Bone marrow (tissue), 2 donors: Measurements from ENCODE around the gene LIPC.
A peak's percentile ranks its signal among the peaks of the same experiment; 100 is the strongest.

Experiments
- DNase-seq, 2 donors: peaks; one replicate each; lab custom pipeline; 2025; lab: John Stamatoyannopoulos, UW

LIPC gene

DNA sequence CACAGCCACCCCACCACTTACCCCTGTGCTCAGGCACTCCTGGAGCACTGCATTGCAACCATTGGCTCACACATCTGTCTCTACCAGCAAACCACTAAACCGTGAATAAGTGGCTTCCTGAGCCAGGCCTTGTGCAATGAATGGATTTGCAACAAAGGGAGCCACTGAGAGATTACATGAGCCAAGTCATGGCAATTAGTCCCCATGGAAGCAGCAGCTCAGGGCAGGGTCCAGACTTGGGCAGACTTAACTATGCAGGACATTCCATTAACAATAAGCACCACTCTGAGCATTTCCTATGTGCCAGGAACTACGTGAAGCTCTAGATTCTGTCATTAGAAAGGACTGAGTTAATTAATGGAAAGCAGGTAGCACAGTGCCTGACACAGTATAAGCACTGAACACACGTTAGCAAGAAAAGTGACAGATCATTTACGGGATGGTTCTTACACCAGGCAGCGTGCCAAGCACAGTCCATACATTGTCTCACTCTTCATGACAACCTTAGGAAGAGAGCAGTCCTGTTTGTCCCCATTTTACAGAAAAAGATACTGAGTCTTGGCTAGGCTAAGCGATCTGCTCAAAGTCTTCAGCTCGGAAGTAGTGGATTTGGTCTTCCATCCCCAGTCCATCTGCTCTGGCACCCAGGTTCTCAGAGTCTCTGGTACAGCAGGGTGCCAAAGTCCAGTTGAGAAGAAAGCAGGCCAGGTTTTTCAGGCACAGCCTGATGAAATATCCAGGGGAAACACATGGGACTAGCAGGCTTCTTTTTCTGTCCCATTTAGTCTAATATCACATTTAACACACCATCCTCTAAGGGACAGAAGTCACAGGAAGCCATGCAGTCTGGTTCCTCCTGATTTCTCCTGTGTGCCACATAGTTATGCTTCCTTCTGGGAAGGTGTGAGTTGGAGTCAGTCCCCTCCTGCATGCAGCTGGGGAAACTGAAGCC lies 44.1 kb downstream of the LIPC start:
- DNase-seq = no peak

DNA sequence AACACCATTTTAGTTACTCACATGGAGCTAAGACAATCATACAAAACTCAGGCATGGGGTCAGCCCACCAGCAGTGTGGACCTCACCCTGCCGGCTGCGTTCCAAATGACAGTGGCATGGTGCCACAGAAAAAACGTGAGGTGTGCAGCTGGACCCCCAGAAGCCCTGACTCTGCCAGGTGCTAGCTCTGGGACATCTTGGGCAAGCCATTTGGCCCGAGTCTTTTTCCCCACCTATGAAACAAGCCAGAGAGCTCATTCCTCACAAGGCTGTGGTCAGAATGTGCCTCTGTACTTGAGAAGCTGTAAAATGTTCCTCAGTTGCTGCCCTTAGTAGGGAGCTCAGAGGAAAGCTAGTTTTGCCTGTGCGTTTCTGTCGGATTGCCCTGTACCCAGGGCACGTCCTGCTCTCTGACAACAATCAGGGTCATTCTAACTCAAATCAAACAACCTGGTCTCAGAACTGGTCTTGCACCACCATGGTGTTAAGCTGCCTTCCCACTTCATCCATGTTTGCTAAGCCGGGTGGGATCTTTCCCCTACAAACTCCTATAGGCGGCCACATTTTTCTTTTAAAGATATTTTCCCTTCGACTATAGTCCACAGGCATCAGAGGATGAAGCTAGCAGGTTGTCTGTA lies 44.9 kb downstream of the LIPC start:
- DNase-seq = no peak

DNA sequence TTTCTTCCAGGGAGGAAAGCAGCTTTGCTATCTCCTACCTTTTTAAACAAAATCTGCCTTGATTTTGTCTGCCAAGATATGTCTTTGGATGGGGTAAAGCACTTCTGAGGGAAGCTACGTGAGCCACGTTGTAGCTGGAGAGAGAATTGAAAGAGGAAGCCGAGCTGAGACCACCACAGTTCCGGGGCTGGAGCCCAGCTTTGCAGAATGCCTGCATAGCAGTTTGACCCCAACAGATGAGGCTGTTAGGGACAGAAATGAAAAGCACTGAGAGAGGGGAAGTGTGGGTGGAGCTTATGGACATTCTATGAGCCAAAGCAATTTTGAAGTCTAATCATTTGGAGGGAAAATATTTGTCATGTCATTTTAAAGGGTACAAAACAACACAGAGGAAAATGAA lies 45.4 kb downstream of the LIPC start:
- DNase-seq = peak in 1 of 2 donors; percentile 62

GRCh38 chr15:58478035-58478434 lies 46.2 kb downstream of the LIPC start:
- DNase-seq = no peak

DNA sequence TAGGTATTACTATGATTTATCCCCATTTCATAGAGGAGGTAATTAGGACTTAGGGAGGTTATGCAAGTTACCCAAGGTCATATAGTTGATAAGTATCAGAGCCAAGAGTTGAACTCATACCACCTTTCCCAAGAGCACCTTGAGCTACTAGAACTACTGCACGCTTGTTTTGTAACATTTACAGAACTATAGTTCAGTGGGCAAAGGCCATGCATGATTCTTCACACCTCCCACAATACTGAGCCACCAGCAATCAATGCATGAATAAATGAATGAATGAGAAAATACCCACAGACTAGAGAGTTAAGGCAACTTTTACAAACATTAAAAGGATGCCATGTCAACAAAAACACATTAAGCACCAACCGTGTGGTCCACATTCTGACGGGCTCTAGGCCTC lies 46.8 kb downstream of the LIPC start:
- no peak for DNase-seq

DNA sequence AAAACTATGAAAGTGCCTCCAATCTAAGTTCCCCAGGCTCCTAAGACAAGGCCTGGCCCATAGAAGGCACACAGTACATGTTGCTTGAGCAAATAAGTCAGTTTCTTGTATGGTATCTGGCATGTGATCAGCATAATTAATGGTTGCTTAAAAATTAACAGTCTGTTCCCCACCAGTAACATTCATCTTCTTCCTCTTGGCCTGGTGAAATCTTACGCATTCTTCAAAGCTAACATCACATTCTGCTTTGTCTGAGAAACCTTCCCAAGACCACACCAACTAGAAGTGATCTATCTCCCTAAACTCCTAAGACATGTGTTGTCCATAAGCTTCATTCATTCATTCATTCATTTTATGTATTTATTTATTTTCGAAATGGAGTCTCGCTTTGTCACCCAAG lies 48.1 kb downstream of the LIPC start:
- no peak for DNase-seq

GRCh38 chr15:58483376-58483775 lies 51.6 kb downstream of the LIPC start:
- peak in 1 of 2 donors; percentile 5 for DNase-seq

- peak in 1 of 2 donors; percentile 96 for DNase-seq
Observed at GRCh38 chr15:58484791-58485600, 53.2 kb downstream of the LIPC start.

DNA sequence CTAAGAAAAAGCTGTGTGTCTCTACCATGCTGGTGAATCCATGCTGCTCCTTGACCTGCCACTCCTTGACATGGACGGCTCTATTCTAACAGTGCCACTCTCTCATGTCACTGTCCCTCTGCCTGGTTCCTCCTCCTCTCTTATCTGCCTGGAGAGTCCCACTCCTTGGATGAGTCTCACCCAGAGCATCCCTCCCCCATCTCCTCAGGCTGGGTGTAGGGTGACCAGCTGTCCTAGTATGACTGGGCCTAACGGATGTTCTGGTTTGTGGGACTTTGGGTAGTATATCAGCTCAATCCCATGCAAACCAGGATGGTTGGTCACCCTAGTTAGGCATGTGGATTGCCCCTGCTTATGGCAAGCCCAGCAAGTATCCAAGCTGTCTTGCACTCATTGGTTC lies 54.3 kb downstream of the LIPC start:
- DNase-seq = no peak

DNA sequence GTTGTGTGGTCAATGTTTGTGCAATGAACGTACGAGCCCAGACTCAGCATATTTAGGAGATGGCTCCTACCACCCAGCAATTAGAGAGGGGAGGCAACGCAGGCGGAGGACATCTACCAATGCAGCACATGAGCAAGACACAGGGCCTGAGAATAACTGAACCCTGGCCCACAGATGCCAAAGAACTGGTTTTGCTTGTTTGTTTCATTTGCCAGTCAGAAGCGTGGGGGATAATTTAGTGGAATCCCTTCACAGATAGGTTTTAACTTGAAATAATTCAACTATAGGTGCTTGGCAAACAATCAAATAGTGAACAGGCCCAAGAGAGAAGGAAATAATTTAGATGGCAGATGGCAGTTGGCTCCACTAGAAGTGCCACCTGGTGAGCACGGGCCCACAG lies 54.8 kb downstream of the LIPC start:
- DNase-seq = no peak

- DNase-seq = no peak
Observed at GRCh38 chr15:58487041-58487723, 55.4 kb downstream of the LIPC start.

GRCh38 chr15:58487724-58488120 lies 55.9 kb downstream of the LIPC start:
- no peak for DNase-seq

GRCh38 chr15:58489289-58490085 lies 57.7 kb downstream of the LIPC start:
- no peak for DNase-seq

DNA sequence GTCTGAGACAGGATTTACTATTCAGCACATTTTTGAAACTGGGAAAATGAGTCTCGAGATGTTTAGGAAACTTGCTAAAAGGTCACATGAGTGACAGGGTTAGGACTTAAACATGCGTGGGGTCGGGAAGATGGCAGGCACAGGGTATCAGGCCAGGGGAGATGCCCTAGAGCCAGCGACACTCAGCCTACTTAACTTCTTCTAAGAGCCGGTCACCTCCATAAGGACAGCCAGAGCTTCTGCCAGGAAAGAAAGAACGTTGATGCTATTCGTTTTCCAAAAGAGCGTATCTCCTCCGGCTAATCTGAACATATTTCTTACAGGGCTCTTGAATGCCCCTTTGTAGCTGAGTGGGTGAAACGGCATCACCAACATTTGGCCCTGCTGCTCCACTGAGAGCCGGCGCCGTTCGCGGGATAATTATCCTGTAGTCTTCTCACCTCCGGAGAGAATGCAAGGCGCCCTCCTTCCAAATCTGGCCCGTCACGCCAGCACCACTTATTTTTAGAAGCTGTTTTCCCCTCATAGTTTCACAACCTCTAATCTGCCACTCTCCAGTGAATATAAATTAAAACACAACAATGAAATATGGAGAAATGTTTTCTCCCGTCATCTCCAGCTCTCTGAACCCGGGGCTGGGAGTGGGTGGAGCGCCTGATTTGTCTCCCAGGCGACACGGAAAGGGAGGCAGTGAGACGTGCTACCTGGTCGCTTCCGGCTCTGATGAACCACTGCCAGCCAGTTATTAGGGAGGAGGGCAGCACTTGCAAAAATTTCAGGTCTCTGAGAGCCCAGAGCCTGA lies 58.5 kb downstream of the LIPC start:
- no peak for DNase-seq

- no peak for DNase-seq
Observed at GRCh38 chr15:58490888-58491473, 59.2 kb downstream of the LIPC start.

GRCh38 chr15:58491499-58492202 lies 59.9 kb downstream of the LIPC start:
- no peak for DNase-seq

DNA sequence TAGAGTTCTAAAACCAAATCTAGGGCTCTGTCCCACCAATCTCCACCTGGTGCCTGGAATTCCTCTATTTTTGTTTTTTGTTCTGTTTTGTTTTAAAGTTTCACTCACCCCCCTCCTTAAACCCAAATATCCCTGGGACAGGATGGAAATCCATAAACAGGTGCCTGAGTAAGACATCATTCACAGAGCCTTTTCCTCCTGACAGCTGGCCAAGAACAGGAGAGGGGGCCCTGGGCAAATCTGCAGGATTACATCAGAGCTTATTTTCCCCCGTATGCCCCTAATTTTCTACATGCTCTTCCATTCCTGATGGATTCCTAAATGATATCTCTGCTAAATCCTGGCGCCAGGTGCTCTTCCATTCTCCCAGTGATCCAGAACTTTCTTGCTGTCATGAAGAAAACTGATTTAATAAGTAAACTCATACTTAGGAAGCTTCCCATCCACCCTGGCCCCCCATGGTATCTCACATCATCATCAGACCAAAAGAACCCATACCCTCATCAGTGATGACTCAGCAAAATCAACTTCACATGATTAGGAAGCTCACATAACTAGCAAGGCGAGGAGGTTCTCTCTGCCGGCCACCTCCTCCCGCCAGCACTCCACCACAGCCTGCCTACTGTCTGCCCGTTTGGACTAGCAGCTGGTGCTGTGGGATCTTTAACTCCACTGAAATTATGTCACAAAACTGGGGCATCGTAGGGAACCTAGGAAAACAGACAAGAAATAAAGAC lies 61.0 kb downstream of the LIPC start:
- peak in 1 of 2 donors; percentile 17 for DNase-seq

DNA sequence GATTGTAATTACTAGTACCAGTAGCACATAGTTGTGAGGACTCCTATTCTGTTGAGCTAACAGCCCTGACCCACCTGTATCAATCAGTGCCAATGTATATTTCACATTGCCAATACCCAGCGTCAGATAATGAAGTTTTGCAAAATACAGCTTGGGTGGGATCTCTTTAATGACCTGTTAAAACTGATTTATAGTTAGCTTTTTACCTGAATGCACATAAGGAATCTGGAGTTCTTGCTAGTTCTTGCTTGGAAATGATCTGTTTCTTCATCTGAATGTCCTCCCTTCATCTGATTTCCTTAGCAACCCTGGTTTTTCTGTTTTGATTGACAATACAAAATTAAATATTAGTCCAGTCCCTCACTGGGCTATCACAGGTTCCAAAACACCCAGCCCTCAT lies 62.8 kb downstream of the LIPC start:
- no peak for DNase-seq
